Liver (tissue), 3 donors: ENCODE measurements around the gene GPR68.

Source experiments
- GABPA ChIP-seq, 2 donors: IDR thresholded peaks in 1 of 2; conservative IDR thresholded peaks in 1 of 2; 2 replicates each; pipeline ENCODE4 v1.6.1; 2016; ENCODE audit warnings: antibody characterized with exemption in 2 of 2, mild to moderate bottlenecking in 1 of 2, moderate library complexity in 1 of 2
- TAF1 ChIP-seq: conservative IDR thresholded peaks from 2 replicates; pipeline ENCODE4 v1.6.1; 2016; ENCODE audit warnings: antibody characterized with exemption, mild to moderate bottlenecking
- YY1 ChIP-seq: IDR thresholded peaks from 2 replicates; pipeline ENCODE4 v1.6.1; 2016; ENCODE audit warnings: antibody characterized with exemption, mild to moderate bottlenecking
- TF ChIP-seq, protein P1 (sequence below): fragments of 150-350 bp; IDR thresholded peaks from 2 replicates; pipeline ENCODE4 v1.5.1; 2017; ENCODE audit warnings: improper control_type of control experiment, low read depth, low read length; ENCODE audit not compliant: missing input control
- TF ChIP-seq, protein P2 (sequence below): IDR thresholded peaks from 2 replicates; pipeline ENCODE4 v1.6.1; 2016; ENCODE audit warnings: antibody characterized with exemption
- TF ChIP-seq, protein P3 (sequence below): IDR thresholded peaks from 2 replicates; pipeline ENCODE4 v1.6.1; 2016; ENCODE audit warnings: antibody characterized with exemption, mild to moderate bottlenecking
- donor health status: healthy.
- donor health status: healthy.

DNA sequence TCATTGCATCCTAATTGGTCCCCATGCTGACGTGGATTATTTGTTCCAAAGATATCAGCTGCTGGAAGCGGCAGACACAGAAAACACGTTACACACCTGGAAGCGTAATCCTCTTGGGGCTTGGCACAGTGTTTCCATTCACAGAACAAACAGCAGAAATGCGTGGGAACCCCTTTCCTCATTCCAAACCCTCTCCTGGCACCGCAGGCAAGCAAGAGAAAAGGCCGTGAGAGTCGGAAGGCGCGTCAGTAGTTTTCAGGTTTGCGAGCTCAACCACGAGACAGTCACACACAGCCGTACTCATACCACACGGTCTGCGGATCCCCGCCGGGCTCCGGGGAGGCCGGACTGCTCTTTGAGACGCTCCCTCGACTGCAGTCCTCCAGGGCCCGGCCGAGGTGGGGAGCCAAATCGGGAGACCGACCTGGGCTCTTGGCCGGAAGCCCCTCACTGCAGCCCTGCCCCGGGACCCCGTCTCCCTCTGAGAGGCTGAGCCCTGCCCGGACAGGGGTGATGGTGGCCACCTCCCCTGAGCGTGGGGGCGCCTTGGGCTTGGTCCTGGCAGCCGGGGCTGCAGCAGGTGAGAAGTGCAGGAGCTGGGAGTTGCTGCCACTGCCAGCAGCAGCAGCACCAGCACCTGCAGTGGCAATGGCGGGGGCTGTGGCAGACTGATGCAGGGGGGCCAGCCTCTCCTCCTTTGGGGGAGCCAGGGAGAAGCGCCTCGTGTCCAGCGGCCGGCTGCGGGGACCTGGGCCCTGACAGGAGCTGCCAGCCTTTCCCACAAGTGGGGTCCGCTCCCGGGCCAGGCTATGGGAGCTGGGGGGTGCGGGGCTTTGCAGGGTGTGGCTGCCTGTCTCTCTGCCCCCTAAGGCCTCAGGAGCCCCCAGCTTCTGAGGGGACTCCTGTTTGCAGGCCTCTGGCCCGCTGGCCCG, 28.1 kb upstream of the GPR68 start:
- no peak for TF ChIP-seq GABPA (IDR thresholded peaks at IDR 0.05 in 1 of 2, conservative IDR thresholded peaks at IDR 0.05 in 1 of 2)
- TF ChIP-seq, protein P1, sequence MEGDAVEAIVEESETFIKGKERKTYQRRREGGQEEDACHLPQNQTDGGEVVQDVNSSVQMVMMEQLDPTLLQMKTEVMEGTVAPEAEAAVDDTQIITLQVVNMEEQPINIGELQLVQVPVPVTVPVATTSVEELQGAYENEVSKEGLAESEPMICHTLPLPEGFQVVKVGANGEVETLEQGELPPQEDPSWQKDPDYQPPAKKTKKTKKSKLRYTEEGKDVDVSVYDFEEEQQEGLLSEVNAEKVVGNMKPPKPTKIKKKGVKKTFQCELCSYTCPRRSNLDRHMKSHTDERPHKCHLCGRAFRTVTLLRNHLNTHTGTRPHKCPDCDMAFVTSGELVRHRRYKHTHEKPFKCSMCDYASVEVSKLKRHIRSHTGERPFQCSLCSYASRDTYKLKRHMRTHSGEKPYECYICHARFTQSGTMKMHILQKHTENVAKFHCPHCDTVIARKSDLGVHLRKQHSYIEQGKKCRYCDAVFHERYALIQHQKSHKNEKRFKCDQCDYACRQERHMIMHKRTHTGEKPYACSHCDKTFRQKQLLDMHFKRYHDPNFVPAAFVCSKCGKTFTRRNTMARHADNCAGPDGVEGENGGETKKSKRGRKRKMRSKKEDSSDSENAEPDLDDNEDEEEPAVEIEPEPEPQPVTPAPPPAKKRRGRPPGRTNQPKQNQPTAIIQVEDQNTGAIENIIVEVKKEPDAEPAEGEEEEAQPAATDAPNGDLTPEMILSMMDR: no peak
- no peak for TF ChIP-seq YY1
- TF ChIP-seq, protein P2, sequence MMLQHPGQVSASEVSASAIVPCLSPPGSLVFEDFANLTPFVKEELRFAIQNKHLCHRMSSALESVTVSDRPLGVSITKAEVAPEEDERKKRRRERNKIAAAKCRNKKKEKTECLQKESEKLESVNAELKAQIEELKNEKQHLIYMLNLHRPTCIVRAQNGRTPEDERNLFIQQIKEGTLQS: no peak
- no peak for TF ChIP-seq TAF1
- TF ChIP-seq, protein P3, sequence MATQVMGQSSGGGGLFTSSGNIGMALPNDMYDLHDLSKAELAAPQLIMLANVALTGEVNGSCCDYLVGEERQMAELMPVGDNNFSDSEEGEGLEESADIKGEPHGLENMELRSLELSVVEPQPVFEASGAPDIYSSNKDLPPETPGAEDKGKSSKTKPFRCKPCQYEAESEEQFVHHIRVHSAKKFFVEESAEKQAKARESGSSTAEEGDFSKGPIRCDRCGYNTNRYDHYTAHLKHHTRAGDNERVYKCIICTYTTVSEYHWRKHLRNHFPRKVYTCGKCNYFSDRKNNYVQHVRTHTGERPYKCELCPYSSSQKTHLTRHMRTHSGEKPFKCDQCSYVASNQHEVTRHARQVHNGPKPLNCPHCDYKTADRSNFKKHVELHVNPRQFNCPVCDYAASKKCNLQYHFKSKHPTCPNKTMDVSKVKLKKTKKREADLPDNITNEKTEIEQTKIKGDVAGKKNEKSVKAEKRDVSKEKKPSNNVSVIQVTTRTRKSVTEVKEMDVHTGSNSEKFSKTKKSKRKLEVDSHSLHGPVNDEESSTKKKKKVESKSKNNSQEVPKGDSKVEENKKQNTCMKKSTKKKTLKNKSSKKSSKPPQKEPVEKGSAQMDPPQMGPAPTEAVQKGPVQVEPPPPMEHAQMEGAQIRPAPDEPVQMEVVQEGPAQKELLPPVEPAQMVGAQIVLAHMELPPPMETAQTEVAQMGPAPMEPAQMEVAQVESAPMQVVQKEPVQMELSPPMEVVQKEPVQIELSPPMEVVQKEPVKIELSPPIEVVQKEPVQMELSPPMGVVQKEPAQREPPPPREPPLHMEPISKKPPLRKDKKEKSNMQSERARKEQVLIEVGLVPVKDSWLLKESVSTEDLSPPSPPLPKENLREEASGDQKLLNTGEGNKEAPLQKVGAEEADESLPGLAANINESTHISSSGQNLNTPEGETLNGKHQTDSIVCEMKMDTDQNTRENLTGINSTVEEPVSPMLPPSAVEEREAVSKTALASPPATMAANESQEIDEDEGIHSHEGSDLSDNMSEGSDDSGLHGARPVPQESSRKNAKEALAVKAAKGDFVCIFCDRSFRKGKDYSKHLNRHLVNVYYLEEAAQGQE: no peak
